OCI-LY7 (cell line): ENCODE data around the gene LCK. TPM values are rescaled to one million over a fixed set of nuclear protein-coding genes. Genes with fewer than 3 reads are reported as not detected.
A peak's percentile ranks its signal among the peaks of the same experiment; 100 is the strongest.

ENCODE experiments used
- BruUV-seq: library from RNA; stranded (reverse); fragments of 400-500 nt; replicated peaks from 2 replicates; lab custom pipeline; 2021; lab: Mats Ljungman, UMichigan
- CTCF ChIA-PET: fragments of 300-600 bp; sonication (Branson Sonifier 250); formaldehyde crosslinking; loops from one replicate; lab custom pipeline; 2022; ENCODE audit warnings: antibody characterized with exemption; ENCODE audit not compliant: unreplicated experiment; lab: Charles Lee
- POLR2A ChIA-PET: fragments of 300-600 bp; sonication (Branson Sonifier 250); formaldehyde crosslinking; loops from one replicate; lab custom pipeline; 2022; ENCODE audit warnings: antibody characterized with exemption; lab: Charles Lee
- DNase-seq: peaks from one replicate; pipeline ENCODE4 v3.0.0-alpha.2; 2015; ENCODE audit warnings: low spot score
- H2AFZ ChIP-seq: fragments of 200-600 bp; sonication (generic), shearing (Covaris generic); 2 replicates; pipeline ENCODE4 v1.6.1; 2014; ENCODE audit warnings: mild to moderate bottlenecking, antibody characterized with exemption, low read length, moderate library complexity
- H3K27ac ChIP-seq: fragments of 200-600 bp; sonication (generic); 2 replicates; pipeline ENCODE4 v1.5.1; 2014; ENCODE audit warnings: mixed run types, low read depth, mild to moderate bottlenecking, moderate library complexity, low read length, inconsistent platforms; ENCODE audit not compliant: poor library complexity, severe bottlenecking
- H3K36me3 ChIP-seq: fragments of 200-600 bp; sonication (generic); 2 replicates; pipeline ENCODE4 v1.6.1; 2014; ENCODE audit warnings: mild to moderate bottlenecking, antibody characterized with exemption, low read length, moderate library complexity, mixed read lengths; ENCODE audit not compliant: insufficient read depth
- H3K4me1 ChIP-seq: fragments of 200-600 bp; sonication (generic); 2 replicates; pipeline ENCODE4 v1.5.1; 2014; ENCODE audit warnings: mild to moderate bottlenecking, low read length; ENCODE audit not compliant: insufficient read depth, poor library complexity, severe bottlenecking
- H3K4me2 ChIP-seq: fragments of 200-600 bp; sonication (generic); 2 replicates; pipeline ENCODE4 v1.6.1; 2014; ENCODE audit warnings: mild to moderate bottlenecking, low read length
- H3K4me3 ChIP-seq: fragments of 200-600 bp; sonication (generic); 2 replicates; pipeline ENCODE4 v1.5.1; 2014; ENCODE audit warnings: mild to moderate bottlenecking, low read depth, low read length; ENCODE audit not compliant: poor library complexity, severe bottlenecking
- H3K79me2 ChIP-seq: fragments of 200-600 bp; sonication (generic); 2 replicates; pipeline ENCODE4 v1.6.1; 2016; ENCODE audit warnings: low read depth, mild to moderate bottlenecking, low read length, moderate library complexity, mixed read lengths; ENCODE audit not compliant: insufficient read depth
- H3K9me2 ChIP-seq: fragments of 200-600 bp; sonication (generic); 2 replicates; pipeline ENCODE4 v1.6.1; 2016; ENCODE audit warnings: mild to moderate bottlenecking, low read length, mixed read lengths; ENCODE audit not compliant: insufficient read depth
- H3K9me3 ChIP-seq: fragments of 200-600 bp; sonication (generic); 2 replicates; pipeline ENCODE4 v1.6.1; 2014; ENCODE audit warnings: mild to moderate bottlenecking, mixed run types, low read length, mixed read lengths
- H4K20me1 ChIP-seq: fragments of 200-600 bp; sonication (generic); 2 replicates; pipeline ENCODE4 v1.6.1; 2014; ENCODE audit warnings: mild to moderate bottlenecking, antibody characterized with exemption, low read length, moderate library complexity, mixed read lengths; ENCODE audit not compliant: insufficient read depth
- EZH2phosphoT487 ChIP-seq: fragments of 200-600 bp; sonication (generic); IDR thresholded peaks from 2 replicates; pipeline ENCODE4 v1.6.1; 2018; ENCODE audit warnings: low read depth, borderline replicate concordance, mild to moderate bottlenecking, mixed run types, antibody characterized with exemption, low read length, moderate library complexity, mixed read lengths
- intact Hi-C: fragments of 100-400 bp; cut with micrococcal nuclease; formaldehyde crosslinking; loops from one replicate; pipeline ENCODE4 v1.10.0; 2022; ENCODE audit not compliant: unreplicated experiment
- small RNA-seq: library from RNA; depleted of rRNA; stranded (forward); fragments of <200 nt; gene quantifications from one replicate; pipeline ENCODE3, GENCODE V24; 2014
- total RNA-seq, 2 experiments: library from RNA; depleted of rRNA in 1 of 2; stranded (reverse); fragments of >200 nt in 1 of 2; shearing (Covaris generic) in 1 of 2; gene quantifications; 2 replicates each; pipeline ENCODE4 v1.2.3, GENCODE V29; 2014 to 2022
- TF ChIP-seq, protein P1 (sequence below): fragments of 200-600 bp; sonication (generic); conservative IDR thresholded peaks from 2 replicates; pipeline ENCODE4 v1.5.1; 2014; ENCODE audit warnings: mild to moderate bottlenecking, antibody characterized with exemption, low read length, moderate library complexity, mixed read lengths

LCK gene
- total RNA-seq, 2 experiments from 2014 or later = 146 to 218 TPM

GRCh38 chr1:32334864-32335534 is 83.9 kb downstream of the LCK start:
- H3K4me2 ChIP-seq = peak overlapping the region; percentile 99
- DNase-seq = peak; percentile 80
- H3K4me1 ChIP-seq = peaks cover 50% of the 10 kb centered on the region
- peaks cover 10% of the 10 kb centered on the region for H4K20me1 ChIP-seq
- ChIA-PET POLR2A (interaction anchor here (0.5 to 1.3 kb wide), 5 partner anchors 13 to 550 kb away, joined by 3 to 8 read pairs (median 3); no protein-coding TSS in a partner anchor), CTCF (no interaction called here)
- H2AFZ ChIP-seq = no peak overlapping the region
- H3K36me3 ChIP-seq = peaks cover 50% of the 10 kb centered on the region
- intact Hi-C loops = loop anchor here (1.0 to 5.0 kb wide), 4 partner anchors 43 to 482 kb away; partner anchors contain the start of genes HDAC1, S100PBP and YARS1
- TF ChIP-seq EZH2phosphoT487 = no peak
- TF ChIP-seq, protein P1, sequence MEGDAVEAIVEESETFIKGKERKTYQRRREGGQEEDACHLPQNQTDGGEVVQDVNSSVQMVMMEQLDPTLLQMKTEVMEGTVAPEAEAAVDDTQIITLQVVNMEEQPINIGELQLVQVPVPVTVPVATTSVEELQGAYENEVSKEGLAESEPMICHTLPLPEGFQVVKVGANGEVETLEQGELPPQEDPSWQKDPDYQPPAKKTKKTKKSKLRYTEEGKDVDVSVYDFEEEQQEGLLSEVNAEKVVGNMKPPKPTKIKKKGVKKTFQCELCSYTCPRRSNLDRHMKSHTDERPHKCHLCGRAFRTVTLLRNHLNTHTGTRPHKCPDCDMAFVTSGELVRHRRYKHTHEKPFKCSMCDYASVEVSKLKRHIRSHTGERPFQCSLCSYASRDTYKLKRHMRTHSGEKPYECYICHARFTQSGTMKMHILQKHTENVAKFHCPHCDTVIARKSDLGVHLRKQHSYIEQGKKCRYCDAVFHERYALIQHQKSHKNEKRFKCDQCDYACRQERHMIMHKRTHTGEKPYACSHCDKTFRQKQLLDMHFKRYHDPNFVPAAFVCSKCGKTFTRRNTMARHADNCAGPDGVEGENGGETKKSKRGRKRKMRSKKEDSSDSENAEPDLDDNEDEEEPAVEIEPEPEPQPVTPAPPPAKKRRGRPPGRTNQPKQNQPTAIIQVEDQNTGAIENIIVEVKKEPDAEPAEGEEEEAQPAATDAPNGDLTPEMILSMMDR = peak; percentile 80
- peak overlapping the region; percentile 85 for H3K4me3 ChIP-seq
- H3K79me2 ChIP-seq = peaks cover 27% of the 10 kb centered on the region
- BruUV-seq = no TSS peak
- H3K9me2 ChIP-seq = no peaks in the 10 kb centered on the region
- H3K27ac ChIP-seq = peak overlapping the region; percentile 64
- H3K9me3 ChIP-seq = no peaks in the 10 kb centered on the region

- no peak for DNase-seq
- Histone ChIP-seq H3K9me3 (no peaks in the 10 kb centered on the region), H3K4me3 (peak overlapping the region; percentile 85), H4K20me1 (peaks cover 10% of the 10 kb centered on the region), H3K36me3 (peaks cover 46% of the 10 kb centered on the region), H2AFZ (no peak overlapping the region), H3K4me1 (peaks cover 50% of the 10 kb centered on the region), H3K9me2 (no peaks in the 10 kb centered on the region), H3K4me2 (peak overlapping the region; percentile 99), H3K27ac (peak overlapping the region; percentile 64), H3K79me2 (peaks cover 27% of the 10 kb centered on the region)
- ChIA-PET CTCF (no interaction called here), POLR2A (interaction anchor here (0.5 to 1.6 kb wide), 8 partner anchors 13 to 550 kb away, joined by 3 to 8 read pairs (median 4); no protein-coding TSS in a partner anchor)
- TF ChIP-seq, protein P1 = no peak
- no peak for TF ChIP-seq EZH2phosphoT487
- intact Hi-C loops = loop anchor here (1.0 to 5.0 kb wide), 4 partner anchors 43 to 482 kb away; partner anchors contain the start of genes HDAC1, S100PBP and YARS1
- BruUV-seq = no TSS peak
Measured at GRCh38 chr1:32335535-32335789, 84.4 kb downstream of the LCK start.

Small RNAs within 50 kb of the gene (small RNA-seq; reads per million reads assigned to genes)
- not detected for gene RF00017
- gene RF00019 = not detected

Other genes starting within 250 kb of the LCK start
- 87.7 and 94.7 TPM in 2 replicates for gene KHDRBS1, start 237.4 kb upstream of the LCK start, total RNA-seq (2014; rRNA removed; shearing (Covaris generic))
- gene KHDRBS1, start 237.4 kb upstream of the LCK start, total RNA-seq (2022) = 200 and 220 TPM in 2 replicates
- gene TMEM39B, start 178.3 kb upstream of the LCK start, total RNA-seq (2014; rRNA removed; shearing (Covaris generic)) = 10.0 and 11.3 TPM in 2 replicates
- 35.9 and 38.8 TPM in 2 replicates for gene TMEM39B, start 178.3 kb upstream of the LCK start, total RNA-seq (2022)
- 16.6 and 19.5 TPM in 2 replicates for gene KPNA6, start 143.2 kb upstream of the LCK start, total RNA-seq (2014; rRNA removed; shearing (Covaris generic))
- gene KPNA6, start 143.2 kb upstream of the LCK start, total RNA-seq (2022) = 36.3 and 40.7 TPM in 2 replicates
- gene TXLNA, start 71.6 kb upstream of the LCK start, total RNA-seq (2014; rRNA removed; shearing (Covaris generic)) = 42.0 and 47.5 TPM in 2 replicates
- 46.4 and 47.3 TPM in 2 replicates for gene TXLNA, start 71.6 kb upstream of the LCK start, total RNA-seq (2022)
- gene CCDC28B, start 50.7 kb upstream of the LCK start, total RNA-seq (2014; rRNA removed; shearing (Covaris generic)) = 28.3 and 32.8 TPM in 2 replicates
- gene CCDC28B, start 50.7 kb upstream of the LCK start, total RNA-seq (2022) = 53.4 and 54.4 TPM in 2 replicates
- 12.1 and 14.5 TPM in 2 replicates for gene IQCC, start 45.6 kb upstream of the LCK start, total RNA-seq (2014; rRNA removed; shearing (Covaris generic))
- gene IQCC, start 45.6 kb upstream of the LCK start, total RNA-seq (2022) = 8.0 and 8.4 TPM in 2 replicates
- gene DCDC2B, start 42.2 kb upstream of the LCK start, total RNA-seq (2014; rRNA removed; shearing (Covaris generic)) = 0.06 and 0.15 TPM in 2 replicates
- gene DCDC2B, start 42.2 kb upstream of the LCK start, total RNA-seq (2022) = 0.26 and 0.29 TPM in 2 replicates
- gene TMEM234, start 28.9 kb upstream of the LCK start, total RNA-seq (2014; rRNA removed; shearing (Covaris generic)) = 14.9 and 17.1 TPM in 2 replicates
- gene TMEM234, start 28.9 kb upstream of the LCK start, total RNA-seq (2022) = 17.5 and 24.5 TPM in 2 replicates
- gene EIF3I, start 28.9 kb upstream of the LCK start, total RNA-seq (2014; rRNA removed; shearing (Covaris generic)) = 144 and 182 TPM in 2 replicates
- 193 and 207 TPM in 2 replicates for gene EIF3I, start 28.9 kb upstream of the LCK start, total RNA-seq (2022)
- gene FAM167B, start 4.0 kb upstream of the LCK start, total RNA-seq (2014; rRNA removed; shearing (Covaris generic)) = 1.1 and 1.6 TPM in 2 replicates
- gene FAM167B, start 4.0 kb upstream of the LCK start, total RNA-seq (2022) = 1.8 and 3.1 TPM in 2 replicates
- gene HDAC1, start 40.8 kb downstream of the LCK start, total RNA-seq (2014; rRNA removed; shearing (Covaris generic)) = 259 and 270 TPM in 2 replicates
- gene HDAC1, start 40.8 kb downstream of the LCK start, total RNA-seq (2022) = 254 and 263 TPM in 2 replicates
- gene MARCKSL1, start 85.0 kb downstream of the LCK start, total RNA-seq (2014; rRNA removed; shearing (Covaris generic)) = 120 and 130 TPM in 2 replicates
- gene MARCKSL1, start 85.0 kb downstream of the LCK start, total RNA-seq (2022) = 246 and 288 TPM in 2 replicates
- 3.2 and 5.2 TPM in 2 replicates for gene FAM229A, start 111.2 kb downstream of the LCK start, total RNA-seq (2014; rRNA removed; shearing (Covaris generic))
- 13.5 and 16.5 TPM in 2 replicates for gene FAM229A, start 111.2 kb downstream of the LCK start, total RNA-seq (2022)
- 1.1 and 2.0 TPM in 2 replicates for gene TSSK3, start 111.3 kb downstream of the LCK start, total RNA-seq (2014; rRNA removed; shearing (Covaris generic))
- 7.8 and 10.1 TPM in 2 replicates for gene TSSK3, start 111.3 kb downstream of the LCK start, total RNA-seq (2022)
- gene BSDC1, start 143.2 kb downstream of the LCK start, total RNA-seq (2014; rRNA removed; shearing (Covaris generic)) = 21.8 and 29.6 TPM in 2 replicates
- 41.8 and 42.5 TPM in 2 replicates for gene BSDC1, start 143.2 kb downstream of the LCK start, total RNA-seq (2022)
- gene ZBTB8B, start 213.8 kb downstream of the LCK start, total RNA-seq (2014; rRNA removed; shearing (Covaris generic)) = 0.03 TPM in 1 of 2 replicates, not detected in the other
- gene ZBTB8B, start 213.8 kb downstream of the LCK start, total RNA-seq (2022) = not detected in 2 replicates